Body of pancreas (tissue), 4 donors: ENCODE data around the gene RNF222.

Experiments used
- CTCF ChIP-seq, 7 experiments: fragments of 450-650 bp in 4 of 7; fragments of 200-600 bp in 3 of 7; sonication (generic) in 3 of 7; IDR thresholded peaks; one replicate each; pipeline ENCODE4 v1.5.1; 2016 to 2019; ENCODE audit warnings: antibody characterized with exemption in 7 of 7
- POLR2A ChIP-seq, 3 donors: fragments of 450-650 bp; IDR thresholded peaks; one replicate each; pipeline ENCODE4 v1.6.1; 2016; ENCODE audit warnings: antibody characterized with exemption in 3 of 3, mild to moderate bottlenecking in 2 of 3

- TF ChIP-seq CTCF (IDR thresholded peaks at IDR 0.05), result no peak
- no peak for TF ChIP-seq POLR2A (IDR thresholded peaks at IDR 0.05)
These were observed 5.4 kb downstream of the RNF222 start for GRCh38 chr17:8392274-8392673.
